ENCODE data around the gene AKR1E2.

DNA sequence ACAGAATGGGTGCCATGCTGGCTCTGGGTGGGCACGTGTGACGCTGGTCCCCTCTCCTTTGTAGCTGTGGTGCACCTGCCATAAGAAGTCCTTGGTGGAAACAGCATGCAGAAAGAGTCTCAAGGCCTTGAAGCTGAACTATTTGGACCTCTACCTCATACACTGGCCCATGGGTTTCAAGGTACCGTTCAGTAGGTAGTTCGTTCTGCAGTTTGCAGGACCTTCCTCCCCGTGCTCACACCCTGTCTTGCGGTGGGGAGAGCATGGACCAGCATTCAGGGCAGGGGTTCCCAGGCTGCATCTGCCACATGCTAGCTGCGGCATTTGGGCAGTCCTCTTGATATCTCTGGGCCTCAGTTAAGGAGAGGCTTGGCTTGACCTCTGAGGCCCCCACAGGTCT is 7.3 kb downstream of the AKR1E2 start:
- TF ChIP-seq CTCF (IDR thresholded peaks at IDR 0.05) (no peak), POLR2AphosphoS5 (IDR thresholded peaks at IDR 0.05; ENCODE audit: low read depth, low read length) (no peak)
